ENCODE data around the gene NTN5. TPM values are rescaled to one million over a fixed set of nuclear protein-coding genes. Genes with fewer than 3 reads are reported as not detected.

NTN5 gene
- total and polyA plus RNA-seq, 9 of the 15 experiments (the other 6 are each of a cell fraction or from before 2014, with no cell fraction given) = not detected

- TF ChIP-seq EGR1 (conservative IDR thresholded peaks at IDR 0.05) (peak; percentile 90), MXD1 (CRISPR knock-in tag; IDR thresholded peaks at IDR 0.05; ENCODE audit: borderline replicate concordance, poor library complexity, severe bottlenecking) (no peak), GTF3C2 (IDR thresholded peaks at IDR 0.05; ENCODE audit: borderline replicate concordance, extremely low read depth, insufficient read length) (no peak), ZNF668 (CRISPR knock-in tag; IDR thresholded peaks at IDR 0.05) (no peak), ZEB2 (IDR thresholded peaks at IDR 0.05) (no peak), CREB3L1 (IDR thresholded peaks at IDR 0.05; ENCODE audit: borderline replicate concordance, low read depth) (no peak), CC2D1A (IDR thresholded peaks at IDR 0.05) (0 out of 2 replicates have a peak, but pooled peaks have one; percentile 73), POLR3G (IDR thresholded peaks at IDR 0.05; ENCODE audit: extremely low read depth, insufficient read length, insufficient replicate concordance) (no peak), HNRNPLL (IDR thresholded peaks at IDR 0.05; ENCODE audit: low read depth, low read length, poor library complexity, severe bottlenecking) (no peak), RREB1 (CRISPR knock-in tag; IDR thresholded peaks at IDR 0.05) (no peak), CTBP1 (IDR thresholded peaks at IDR 0.05; ENCODE audit: borderline replicate concordance) (no peak), E2F4 (CRISPR knock-in tag; IDR thresholded peaks at IDR 0.05; ENCODE audit: low read depth) (no peak), ZNF561 (CRISPR knock-in tag; conservative IDR thresholded peaks at IDR 0.05) (no peak), FOXA1 (IDR thresholded peaks at IDR 0.05; ENCODE audit: borderline replicate concordance) (no peak)
Measured at GRCh38 chr19:48646722-48647216, 26.0 kb downstream of the NTN5 start (continued).
